Karpas-422 (cell line): Measurements from ENCODE around the gene ABI3BP. TPM values are rescaled to one million over a fixed set of nuclear protein-coding genes. Genes with fewer than 3 reads are reported as not detected.

ENCODE experiments used
- DNase-seq: peaks from one replicate; pipeline ENCODE4 v3.0.0-alpha.2; 2015
- H2AFZ ChIP-seq: fragments of 200-600 bp; sonication (generic); 2 replicates; pipeline ENCODE4 v1.6.1; 2014; ENCODE audit warnings: antibody characterized with exemption, low read length, mixed read lengths
- H3K27ac ChIP-seq: fragments of 200-600 bp; sonication (generic); 2 replicates; pipeline ENCODE4 v1.5.1; 2014; ENCODE audit warnings: mild to moderate bottlenecking, low read length, moderate library complexity
- H3K27me3 ChIP-seq: fragments of 200-600 bp; sonication (generic); 2 replicates; pipeline ENCODE4 v1.6.1; 2014; ENCODE audit warnings: low read length, mixed read lengths
- H3K36me3 ChIP-seq: fragments of 200-600 bp; sonication (generic); 2 replicates; pipeline ENCODE4 v1.6.1; 2014; ENCODE audit warnings: low read length, mixed read lengths; ENCODE audit not compliant: insufficient read depth
- H3K4me1 ChIP-seq: fragments of 200-600 bp; sonication (generic); 2 replicates; pipeline ENCODE4 v1.6.1; 2014; ENCODE audit warnings: mild to moderate bottlenecking, low read length, mixed read lengths
- H3K4me2 ChIP-seq: fragments of 200-600 bp; sonication (generic); 2 replicates; pipeline ENCODE4 v1.6.1; 2014; ENCODE audit warnings: low read length, low read depth, mild to moderate bottlenecking; ENCODE audit not compliant: poor library complexity, severe bottlenecking
- H3K4me3 ChIP-seq: fragments of 200-600 bp; sonication (generic); 2 replicates; pipeline ENCODE4 v1.5.1; 2014; ENCODE audit warnings: mild to moderate bottlenecking, antibody characterized with exemption, low read length, mixed read lengths
- H3K79me2 ChIP-seq: fragments of 200-600 bp; sonication (generic); 2 replicates; pipeline ENCODE4 v1.6.1; 2014; ENCODE audit warnings: mild to moderate bottlenecking, low read length, mixed read lengths
- H3K9ac ChIP-seq: fragments of 200-600 bp; sonication (generic); 2 replicates; pipeline ENCODE4 v1.6.0; 2014; ENCODE audit warnings: low read length
- H3K9me2 ChIP-seq: fragments of 200-600 bp; sonication (generic), shearing (Covaris generic); replicated peaks from 2 replicates; pipeline ENCODE4 v1.6.0; 2014; ENCODE audit warnings: mild to moderate bottlenecking, low read length, moderate library complexity; ENCODE audit not compliant: insufficient read depth
- H3K9me3 ChIP-seq: fragments of 300-700, 200-600 bp; sonication (generic); 2 replicates; pipeline ENCODE4 v1.6.1; 2014; ENCODE audit warnings: low read length, mixed read lengths
- H4K20me1 ChIP-seq: fragments of 200-600 bp; sonication (generic); 2 replicates; pipeline ENCODE4 v1.6.1; 2014; ENCODE audit warnings: mild to moderate bottlenecking, antibody characterized with exemption, low read length, low read depth; ENCODE audit not compliant: insufficient read depth
- small RNA-seq: library from RNA; depleted of rRNA; stranded (forward); fragments of <200 nt; gene quantifications from one replicate; pipeline ENCODE3, GENCODE V24; 2014
- total RNA-seq: library from RNA; depleted of rRNA; stranded (reverse); fragments of >200 nt; shearing (Covaris generic); gene quantifications from 2 replicates; pipeline ENCODE4 v1.2.3, GENCODE V29; 2014; ENCODE audit warnings: low replicate concordance

ABI3BP gene
- total RNA-seq, 1 experiment from 2014 or later = not detected

- Histone ChIP-seq H3K36me3 (peaks cover 19% of the 10 kb centered on the region; the same call in 1 of the 2 replicates), H3K4me2 (peak overlapping the region; percentile 69), H3K4me1 (peaks cover 22% of the 10 kb centered on the region), H3K27ac (peak overlapping the region; percentile 57), H3K9ac (peak overlapping the region; percentile 62), H4K20me1 (peaks cover 16% of the 10 kb centered on the region; the same call in 1 of the 2 replicates), H3K9me3 (no peaks in the 10 kb centered on the region), H3K9me2 (no peaks in the 10 kb centered on the region), H2AFZ (no peak overlapping the region), H3K27me3 (no peaks in the 10 kb centered on the region), H3K4me3 (peak overlapping the region; percentile 75), H3K79me2 (peaks cover 41% of the 10 kb centered on the region)
- DNase-seq = peak; percentile 45
Observed at GRCh38 chr3:100708644-100708988, 284.6 kb downstream of the ABI3BP start.

- no peaks in the 10 kb centered on the region for H3K27me3 ChIP-seq
- no peaks in the 10 kb centered on the region for H3K9me2 ChIP-seq
- 0 out of 2 replicates have a peak overlapping the region, but pooled peaks have one; percentile 27 for H2AFZ ChIP-seq
- H3K4me3 ChIP-seq = no peak overlapping the region
- H4K20me1 ChIP-seq = peaks cover 10% of the 10 kb centered on the region; the same call in 1 of the 2 replicates
- H3K79me2 ChIP-seq = peaks cover 19% of the 10 kb centered on the region
- H3K4me2 ChIP-seq = no peak overlapping the region
- peaks cover 17% of the 10 kb centered on the region for H3K4me1 ChIP-seq
- H3K36me3 ChIP-seq = no peaks in the 10 kb centered on the region
- H3K27ac ChIP-seq = no peak overlapping the region
- H3K9ac ChIP-seq = no peak overlapping the region
- no peaks in the 10 kb centered on the region for H3K9me3 ChIP-seq
- DNase-seq = no peak
Observed at GRCh38 chr3:100706365-100706764, 286.9 kb downstream of the ABI3BP start.

DNA sequence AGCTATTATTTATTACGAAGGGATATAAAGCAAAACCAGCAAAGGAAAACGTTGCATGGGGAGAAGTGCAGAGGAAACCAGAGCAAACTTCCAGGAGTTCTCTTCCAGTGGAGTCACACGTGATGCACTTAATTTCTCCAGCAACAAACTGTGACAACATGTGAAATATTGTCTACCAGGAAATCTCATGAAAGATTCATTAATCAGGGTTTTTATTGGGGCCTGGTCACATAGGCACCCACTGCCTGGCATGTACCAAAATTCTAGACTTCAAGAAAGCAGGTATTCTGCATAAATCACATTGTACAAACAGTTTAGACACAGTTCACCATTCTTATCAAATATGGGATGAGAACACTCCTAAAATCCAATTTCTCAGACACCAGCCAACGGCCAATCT is 289.4 kb downstream of the ABI3BP start:
- H3K36me3 ChIP-seq = no peaks in the 10 kb centered on the region
- no peak overlapping the region for H3K9ac ChIP-seq
- H3K27ac ChIP-seq = no peak overlapping the region
- DNase-seq = no peak
- no peak overlapping the region for H3K4me3 ChIP-seq
- peak overlapping the region; percentile 30; the same call in 1 of the 2 replicates for H2AFZ ChIP-seq
- no peak overlapping the region for H3K4me2 ChIP-seq
- H3K9me3 ChIP-seq = no peaks in the 10 kb centered on the region
- H3K9me2 ChIP-seq = no peaks in the 10 kb centered on the region
- H4K20me1 ChIP-seq = no peaks in the 10 kb centered on the region
- H3K27me3 ChIP-seq = no peaks in the 10 kb centered on the region
- H3K4me1 ChIP-seq = peaks cover 4% of the 10 kb centered on the region
- no peaks in the 10 kb centered on the region for H3K79me2 ChIP-seq

GRCh38 chr3:100702980-100703345 is 290.3 kb downstream of the ABI3BP start:
- H3K4me1 ChIP-seq = no peaks in the 10 kb centered on the region
- H4K20me1 ChIP-seq = no peaks in the 10 kb centered on the region
- no peaks in the 10 kb centered on the region for H3K79me2 ChIP-seq
- no peak for DNase-seq
- H3K27ac ChIP-seq = no peak overlapping the region
- no peak overlapping the region for H3K4me3 ChIP-seq
- H3K9me2 ChIP-seq = no peaks in the 10 kb centered on the region
- H3K4me2 ChIP-seq = no peak overlapping the region
- H3K36me3 ChIP-seq = no peaks in the 10 kb centered on the region
- no peaks in the 10 kb centered on the region for H3K27me3 ChIP-seq
- H3K9me3 ChIP-seq = no peaks in the 10 kb centered on the region
- H2AFZ ChIP-seq = no peak overlapping the region
- H3K9ac ChIP-seq = no peak overlapping the region

DNA sequence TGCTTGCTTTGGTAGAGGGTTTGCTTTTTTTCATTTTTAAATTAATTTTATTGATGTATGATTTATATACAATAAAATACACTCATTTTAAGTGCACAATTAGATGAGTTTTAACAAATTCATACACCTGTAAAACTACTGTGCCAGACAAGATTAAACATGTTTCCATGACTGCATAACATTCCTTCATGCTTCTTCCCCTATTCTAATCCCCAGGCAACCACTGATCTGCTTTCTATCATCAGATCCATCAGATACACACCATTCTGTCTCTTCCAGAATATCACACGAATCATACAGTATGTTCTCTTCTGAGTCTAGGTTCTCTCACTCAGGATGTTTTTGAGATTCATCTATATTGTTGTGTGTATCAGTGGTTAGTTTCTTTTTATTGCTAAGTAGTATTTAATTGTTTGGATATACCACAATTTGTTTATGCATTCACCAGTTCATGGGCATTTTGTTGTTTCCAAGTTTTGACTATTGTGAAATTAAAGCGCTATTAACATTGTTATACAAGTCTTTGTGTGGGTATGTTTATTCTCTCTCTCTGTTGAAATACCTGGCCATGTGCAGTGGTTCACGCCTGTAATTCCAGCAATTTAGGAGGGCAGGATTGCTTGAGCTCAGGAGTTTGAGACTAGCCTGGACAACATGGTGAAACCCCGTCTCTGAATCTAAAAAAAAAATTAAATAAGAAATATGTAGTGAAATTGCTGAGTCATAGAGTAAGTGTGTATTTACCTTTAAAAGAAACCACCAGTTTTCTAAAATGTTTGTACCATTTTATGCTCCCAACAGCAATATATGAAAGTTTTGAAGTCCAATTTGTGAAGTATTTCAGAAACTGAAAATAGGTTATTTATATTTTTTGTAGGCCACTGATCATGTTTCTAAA is 290.9 kb downstream of the ABI3BP start:
- no peak for DNase-seq

GRCh38 chr3:100700708-100701107 is 292.5 kb downstream of the ABI3BP start:
- no peak overlapping the region for H3K4me2 ChIP-seq
- H4K20me1 ChIP-seq = no peaks in the 10 kb centered on the region
- H2AFZ ChIP-seq = no peak overlapping the region
- no peaks in the 10 kb centered on the region for H3K4me1 ChIP-seq
- H3K27ac ChIP-seq = no peak overlapping the region
- no peaks in the 10 kb centered on the region for H3K9me3 ChIP-seq
- no peaks in the 10 kb centered on the region for H3K79me2 ChIP-seq
- no peaks in the 10 kb centered on the region for H3K36me3 ChIP-seq
- no peak overlapping the region for H3K4me3 ChIP-seq
- no peak overlapping the region for H3K9ac ChIP-seq
- DNase-seq = no peak
- H3K27me3 ChIP-seq = no peaks in the 10 kb centered on the region
- no peaks in the 10 kb centered on the region for H3K9me2 ChIP-seq

More for the DNA sequence above, 290.9 kb downstream of the ABI3BP start:
- H2AFZ ChIP-seq = no peak overlapping the region
- H4K20me1 ChIP-seq = no peaks in the 10 kb centered on the region
- no peak overlapping the region for H3K27ac ChIP-seq
- H3K36me3 ChIP-seq = no peaks in the 10 kb centered on the region
- no peak overlapping the region for H3K4me2 ChIP-seq
- no peaks in the 10 kb centered on the region for H3K27me3 ChIP-seq
- H3K4me1 ChIP-seq = no peaks in the 10 kb centered on the region
- no peak overlapping the region for H3K4me3 ChIP-seq
- no peaks in the 10 kb centered on the region for H3K9me2 ChIP-seq
- H3K9me3 ChIP-seq = no peaks in the 10 kb centered on the region
- no peak overlapping the region for H3K9ac ChIP-seq
- H3K79me2 ChIP-seq = no peaks in the 10 kb centered on the region

Small RNAs within 50 kb of the gene (small RNA-seq; reads per million reads assigned to genes)
- not detected for gene RNU6-865P
